Kidney (tissue), 14 donors: ENCODE data around the gene MYDGF. TPM values are rescaled to one million over a fixed set of nuclear protein-coding genes. Genes with fewer than 3 reads are reported as not detected.
"Not testable (repeated sequence)": the region's sequence is repeated elsewhere in the genome, so short reads cannot be mapped to it uniquely, and the experiment has no call there.

ENCODE experiments used
- DNase-seq, 5 donors: peaks; one replicate each; pipeline ENCODE4 v3.0.0-alpha.2; 2013 to 2020
- FAIRE-seq: peaks from 2 replicates; lab custom pipeline; 2012; peaks lifted over from hg19 to GRCh38; lab: Jason Lieb, UNC
- H3K27ac ChIP-seq, 2 donors: one replicate each; pipeline ENCODE4 v1.7.0; 2013; ENCODE audit warnings: low read depth in 2 of 2, low read length in 2 of 2, inconsistent platforms in 1 of 2
- H3K27me3 ChIP-seq: one replicate; pipeline ENCODE4 v1.7.1; 2013; ENCODE audit warnings: low read length, inconsistent platforms; ENCODE audit not compliant: control insufficient read depth, insufficient read depth
- H3K36me3 ChIP-seq, 3 donors: one replicate each; pipeline versions ENCODE4 v1.7.0 to v1.7.1; 2013; ENCODE audit warnings: low read length in 3 of 3, control low read depth in 1 of 3, inconsistent platforms in 1 of 3; ENCODE audit not compliant: insufficient read depth in 3 of 3, control insufficient read depth in 2 of 3
- H3K4me1 ChIP-seq, 3 donors: one replicate each; pipeline versions ENCODE4 v1.7.0 to v1.7.1; 2013; ENCODE audit warnings: low read length in 3 of 3, inconsistent platforms in 1 of 3, low read depth in 1 of 3; ENCODE audit not compliant: control insufficient read depth in 2 of 3, insufficient read depth in 2 of 3
- H3K4me3 ChIP-seq, 3 donors: one replicate each; pipeline versions ENCODE4 v1.7.0 to v1.8.1; 2013; ENCODE audit warnings: low read length in 3 of 3, control low read depth in 1 of 3, inconsistent platforms in 1 of 3
- H3K9ac ChIP-seq, 3 donors: one replicate each; pipeline versions ENCODE4 v1.7.0 to v1.7.1; 2013; ENCODE audit warnings: low read length in 3 of 3, control low read depth in 1 of 3, inconsistent platforms in 1 of 3
- H3K9me3 ChIP-seq, 3 donors: one replicate each; pipeline versions ENCODE4 v1.7.0 to v1.7.1; 2013; ENCODE audit warnings: low read length in 3 of 3, control low read depth in 1 of 3, inconsistent platforms in 1 of 3; ENCODE audit not compliant: control insufficient read depth in 2 of 3, insufficient read depth in 1 of 3
- CTCF ChIP-seq: IDR thresholded peaks from 3 replicates; pipeline ENCODE4 v1.5.1; 2012; ENCODE audit warnings: mild to moderate bottlenecking, moderate library complexity, borderline replicate concordance; ENCODE audit not compliant: insufficient read depth; ENCODE audit errors: extremely low read depth
- intact Hi-C: fragments of 100-400 bp; cut with DNase I; formaldehyde crosslinking; loops from one replicate; pipeline ENCODE4 v1.11.1; 2022
- polyA plus RNA-seq: library from polyadenylated mRNA; stranded (reverse); fragments of 350-450 nt; fragmentation: Illumina TruSeq; extraction: RNeasy Lipid Tissue Mini Kit (QIAGEN cat#74804); gene quantifications from one replicate; pipeline ENCODE4 v1.2.3, GENCODE V29; 2014; ENCODE audit warnings: low read depth, low replicate concordance; ENCODE audit not compliant: insufficient read depth
- total RNA-seq: library from RNA; stranded (reverse); fragmentation: NEBNext Ultra II Directional; extraction: Animal tissue kit (Norgen Biotek cat#: 25700); gene quantifications from one replicate; pipeline ENCODE4 v1.2.1, GENCODE V29; 2021
- donor health status: control.
- donor health status: control.
- donor health status: control.
- donor health status: control.
- donor health status: control.
- donor health status: DM: yes; HTN: yes; CAD: no.
- donor health status: Normal renal cell carcinoma (clear cell type).

MYDGF gene
- total and polyA plus RNA-seq, 2 donors from 2014 or later = 75.8 to 85.5 TPM

DNA sequence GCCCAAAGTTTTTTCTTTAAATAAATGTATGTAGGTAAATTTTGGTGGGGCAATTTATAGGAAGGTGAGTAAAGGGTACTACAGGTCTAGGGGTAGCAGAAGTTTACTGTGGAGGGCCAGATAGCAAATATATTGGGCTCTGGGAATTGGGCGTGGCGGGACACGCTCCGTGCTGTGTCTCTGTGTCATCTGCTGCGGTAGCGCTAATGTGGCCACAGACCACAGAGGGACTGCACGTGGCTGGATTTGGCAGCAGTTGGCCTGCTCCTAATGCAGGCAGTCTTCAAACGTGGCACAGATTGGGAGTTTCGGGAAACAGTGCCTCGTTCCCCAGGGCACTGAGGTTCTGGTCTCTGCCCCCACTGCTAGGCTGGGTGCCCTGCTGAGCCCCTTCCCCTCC lies 16.6 kb upstream of the MYDGF start:
- DNase-seq (no peak), FAIRE-seq (no peak)
- peaks cover 2 to 36% (median 19%) of the 10 kb centered on the region in 3 donors for H3K36me3 ChIP-seq
- H3K27ac ChIP-seq = no peak overlapping the region
- H3K27me3 ChIP-seq = no peaks in the 10 kb centered on the region
- no peaks in the 10 kb centered on the region for H3K4me1 ChIP-seq
- TF ChIP-seq CTCF = no peak
- no peak overlapping the region for H3K9ac ChIP-seq
- no peaks in the 10 kb centered on the region for H3K9me3 ChIP-seq
- no peak overlapping the region for H3K4me3 ChIP-seq
- intact Hi-C loops = no loop called here

DNA sequence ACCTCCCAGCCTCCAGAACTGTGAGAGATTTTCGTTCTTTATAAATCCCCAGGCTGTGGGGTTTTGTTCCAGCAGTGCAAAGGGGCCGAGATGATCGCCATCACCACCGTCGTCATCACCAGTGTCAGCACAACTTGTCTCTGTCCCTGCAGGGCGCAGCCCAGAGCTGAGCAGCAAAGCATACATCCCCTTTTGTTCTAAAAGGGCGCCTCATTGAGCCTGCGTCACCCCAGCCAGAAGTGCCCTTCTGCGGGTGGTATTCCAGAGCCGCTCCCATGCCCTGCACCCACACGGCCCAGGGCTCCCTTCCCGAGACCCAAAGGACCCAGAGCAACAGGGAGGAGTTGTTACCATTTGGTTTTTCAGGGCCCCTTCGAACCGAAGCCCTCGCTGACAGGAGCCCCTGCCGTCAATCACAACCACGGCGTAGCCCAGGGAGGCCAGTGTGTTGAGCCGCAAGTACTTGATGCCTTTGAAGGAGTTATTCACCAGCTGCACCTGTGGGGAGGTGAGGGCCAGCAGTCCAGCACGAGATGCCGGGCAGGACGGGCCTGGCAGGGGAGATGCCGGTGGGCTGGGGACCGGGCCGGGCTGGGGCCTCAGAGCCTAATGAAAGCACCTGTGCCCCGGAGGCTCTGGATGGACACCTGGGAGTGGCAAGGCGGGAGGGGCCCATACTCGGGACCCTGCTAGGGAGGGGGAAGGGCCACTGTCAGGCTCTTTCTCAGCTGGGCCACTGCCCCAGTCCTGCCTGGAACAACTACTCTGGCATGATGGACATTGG lies 14.4 kb upstream of the MYDGF start:
- DNase-seq (no peak), FAIRE-seq (no peak)
- no peaks in the 10 kb centered on the region for H3K4me1 ChIP-seq
- no peak overlapping the region for H3K27ac ChIP-seq
- no peak overlapping the region for H3K9ac ChIP-seq
- H3K27me3 ChIP-seq = no peaks in the 10 kb centered on the region
- H3K4me3 ChIP-seq = no peak overlapping the region
- peaks cover 0 to 32% (median 12%) of the 10 kb centered on the region in 3 donors for H3K36me3 ChIP-seq
- no peak for TF ChIP-seq CTCF
- no peaks in the 10 kb centered on the region for H3K9me3 ChIP-seq
- intact Hi-C loops = no loop called here

DNA sequence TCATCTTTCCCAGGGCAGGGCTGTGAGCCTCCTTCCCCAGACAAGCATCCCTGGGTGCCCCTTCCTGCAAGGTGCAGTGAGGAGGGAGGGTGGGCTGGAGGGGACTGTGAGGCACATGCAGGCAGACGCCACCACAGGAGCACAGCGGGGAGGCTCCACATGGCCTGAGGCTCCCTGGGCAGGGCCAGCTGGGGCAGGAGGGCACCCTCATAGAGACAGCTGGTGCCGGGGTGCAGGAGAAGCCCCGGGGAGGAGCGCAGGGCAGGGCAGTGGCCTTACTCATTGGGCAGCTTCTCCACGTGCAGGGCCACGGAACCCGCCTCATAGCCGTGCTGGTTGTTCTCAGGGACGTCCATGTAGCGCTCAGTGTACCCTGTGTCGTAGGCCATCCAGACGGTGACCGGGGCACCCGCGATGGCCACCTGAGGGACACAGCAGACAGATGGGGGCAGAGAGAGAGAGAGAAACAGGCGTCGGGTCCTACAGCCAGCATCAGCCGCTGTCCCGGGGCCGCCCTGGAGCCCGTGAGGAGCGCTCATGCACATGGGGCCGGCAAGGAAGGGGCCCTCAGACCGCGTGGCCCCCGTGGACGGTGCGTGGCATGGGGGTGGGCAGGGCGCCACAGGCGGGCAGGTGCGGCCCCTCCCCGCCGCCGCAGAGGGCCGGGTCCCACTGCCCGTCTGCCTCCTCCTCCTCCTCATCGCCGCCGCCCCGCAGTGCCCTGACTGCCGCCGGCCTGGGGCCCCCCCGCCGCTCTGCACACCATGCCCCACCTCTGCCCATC lies 12.5 kb upstream of the MYDGF start:
- H3K4me1 ChIP-seq = no peaks in the 10 kb centered on the region
- H3K36me3 ChIP-seq = peaks cover 0 to 21% (median 11%) of the 10 kb centered on the region in 3 donors
- FAIRE-seq (no peak), DNase-seq (no peak)
- TF ChIP-seq CTCF = no peak
- H3K9ac ChIP-seq = no peak overlapping the region
- H3K27me3 ChIP-seq = no peaks in the 10 kb centered on the region
- intact Hi-C loops = no loop called here
- no peaks in the 10 kb centered on the region for H3K9me3 ChIP-seq
- H3K27ac ChIP-seq = no peak overlapping the region
- no peak overlapping the region for H3K4me3 ChIP-seq

DNA sequence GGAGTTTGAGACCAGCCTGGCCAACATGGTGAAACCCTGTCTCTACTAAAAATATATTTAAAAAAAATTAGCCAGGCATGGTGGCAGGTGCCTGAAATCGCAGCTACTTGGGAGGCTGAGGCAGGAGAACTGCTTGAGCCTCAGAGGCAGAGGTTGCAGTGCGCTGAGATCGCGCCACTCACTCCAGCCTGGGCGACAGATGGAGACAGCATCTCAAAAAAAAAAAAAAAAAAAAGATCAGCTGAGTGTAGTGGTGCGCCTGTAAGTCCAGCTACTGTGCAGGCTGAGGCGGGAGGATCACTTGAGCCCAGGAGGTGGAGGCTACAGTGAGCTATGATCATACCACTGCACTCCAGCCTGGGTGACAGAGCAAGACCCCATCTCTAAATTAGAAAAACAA lies 9.9 kb upstream of the MYDGF start:
- H3K9ac ChIP-seq, H3K4me1 ChIP-seq, FAIRE-seq, H3K27me3 ChIP-seq, DNase-seq, intact Hi-C loops, H3K9me3 ChIP-seq, H3K4me3 ChIP-seq, H3K27ac ChIP-seq: not testable (repeated sequence)
- H3K36me3 ChIP-seq = peaks cover 0 to 12% (median 4%) of the 10 kb centered on the region in 3 donors
